Loucy (cell line): ENCODE results near the gene BARX2.

Experiments
- CTCF ChIP-seq: fragments of 200-600 bp; sonication (generic); conservative IDR thresholded peaks from 2 replicates; pipeline ENCODE4 v1.5.1; 2014; ENCODE audit warnings: mild to moderate bottlenecking, antibody characterized with exemption, low read length
- EZH2phosphoT487 ChIP-seq: fragments of 200-600 bp; IDR thresholded peaks from 2 replicates; pipeline ENCODE4 v1.6.1; 2018; ENCODE audit warnings: antibody characterized with exemption, mild to moderate bottlenecking, moderate library complexity, borderline replicate concordance

GRCh38 chr11:129414144-129414872 is 38.7 kb downstream of the BARX2 start:
- no peak for TF ChIP-seq CTCF
- TF ChIP-seq EZH2phosphoT487, result no peak
